ENCODE data around the gene IYD.

- TF ChIP-seq CTCF (conservative IDR thresholded peaks at IDR 0.05; ENCODE audit: low read length) (no peak), EZH2phosphoT487 (IDR thresholded peaks at IDR 0.05; ENCODE audit: borderline replicate concordance, low read depth, low read length) (no peak)
Measured at GRCh38 chr6:150347845-150348244, 21.0 kb upstream of the IYD start.

Data from OCI-LY7 (cell line).